GM21723 (cell line): Measurements from ENCODE around the gene BAG1.

Experiments used
- ATAC-seq: cut with Tn5 transposase; IDR thresholded peaks from one replicate; pipeline ENCODE4 v1.9.1; 2021; ENCODE audit warnings: mild to moderate bottlenecking, moderate library complexity; ENCODE audit not compliant: unreplicated experiment

BAG1 gene

GRCh38 chr9:33277484-33277883, 13.0 kb upstream of the BAG1 start:
- no peak for ATAC-seq

- ATAC-seq: no peak
Measured at GRCh38 chr9:33273972-33274328, 9.4 kb upstream of the BAG1 start.

GRCh38 chr9:33273266-33273971, 8.9 kb upstream of the BAG1 start:
- ATAC-seq: no peak

DNA sequence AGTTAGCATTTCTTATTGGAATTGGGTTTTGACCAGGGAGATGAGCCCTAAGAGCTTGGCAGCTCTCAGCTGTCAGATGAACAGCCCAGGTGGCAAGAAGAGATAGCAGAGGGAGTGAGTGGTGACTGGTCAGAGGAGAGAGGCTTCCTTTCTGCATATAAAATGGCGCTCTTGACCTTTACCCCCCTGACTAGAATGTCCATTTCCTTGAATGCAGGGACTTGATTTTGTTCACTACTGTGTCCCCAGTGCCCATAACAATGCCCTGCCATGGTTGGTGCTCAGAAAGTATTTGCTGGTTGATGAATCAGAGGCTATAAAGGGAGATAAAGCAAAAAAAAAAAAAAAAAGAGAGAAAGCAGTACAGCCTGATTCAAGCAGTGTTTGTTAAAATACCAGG, 7.6 kb upstream of the BAG1 start:
- ATAC-seq: no peak

DNA sequence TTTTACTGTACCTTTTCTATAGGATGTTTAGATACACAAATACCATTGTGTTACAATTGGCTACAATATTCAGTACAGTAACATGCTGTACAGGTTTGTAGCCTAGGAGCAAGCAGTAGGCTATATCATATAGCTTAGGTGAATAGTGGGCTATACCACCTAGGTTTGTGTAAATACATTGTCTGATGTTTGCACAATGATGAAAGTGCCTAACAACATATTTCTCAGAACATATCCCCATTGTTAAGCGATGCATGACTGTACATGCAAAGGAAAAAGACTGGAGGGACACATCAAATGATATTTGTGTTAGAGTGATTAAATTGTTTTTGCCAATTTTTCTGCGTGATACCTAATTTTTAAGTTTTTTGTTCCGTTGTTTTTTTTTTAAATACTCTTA, 5.6 kb upstream of the BAG1 start:
- ATAC-seq: no peak

- ATAC-seq: no peak
Measured at GRCh38 chr9:33267151-33267767, 2.8 kb upstream of the BAG1 start.

- no peak for ATAC-seq
Measured at GRCh38 chr9:33265211-33265865, 830 bp upstream of the BAG1 start.

DNA sequence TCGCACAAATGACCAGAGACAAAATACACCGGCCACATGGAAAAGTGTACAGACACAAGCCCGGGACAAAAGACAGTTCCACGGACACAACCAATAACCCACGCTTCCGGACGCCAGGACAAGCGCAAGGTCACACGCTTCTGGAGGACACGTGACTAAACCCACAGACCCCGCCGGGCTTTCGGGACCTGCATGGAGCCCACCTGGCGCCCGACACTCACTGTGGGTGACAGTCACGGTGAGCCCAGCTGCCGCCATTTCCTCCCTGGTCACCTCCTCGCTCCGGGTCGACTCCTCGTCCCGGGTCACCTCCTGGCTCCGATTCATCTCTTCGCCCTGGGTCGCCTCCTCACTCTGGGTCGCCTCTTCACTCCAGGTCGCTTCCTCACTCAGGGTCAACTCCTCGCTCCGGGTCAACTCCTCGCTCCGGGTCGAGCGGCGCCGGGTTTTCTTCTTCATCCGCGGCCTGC, 470 bp downstream of the BAG1 start:
- peak; percentile 37 for ATAC-seq

DNA sequence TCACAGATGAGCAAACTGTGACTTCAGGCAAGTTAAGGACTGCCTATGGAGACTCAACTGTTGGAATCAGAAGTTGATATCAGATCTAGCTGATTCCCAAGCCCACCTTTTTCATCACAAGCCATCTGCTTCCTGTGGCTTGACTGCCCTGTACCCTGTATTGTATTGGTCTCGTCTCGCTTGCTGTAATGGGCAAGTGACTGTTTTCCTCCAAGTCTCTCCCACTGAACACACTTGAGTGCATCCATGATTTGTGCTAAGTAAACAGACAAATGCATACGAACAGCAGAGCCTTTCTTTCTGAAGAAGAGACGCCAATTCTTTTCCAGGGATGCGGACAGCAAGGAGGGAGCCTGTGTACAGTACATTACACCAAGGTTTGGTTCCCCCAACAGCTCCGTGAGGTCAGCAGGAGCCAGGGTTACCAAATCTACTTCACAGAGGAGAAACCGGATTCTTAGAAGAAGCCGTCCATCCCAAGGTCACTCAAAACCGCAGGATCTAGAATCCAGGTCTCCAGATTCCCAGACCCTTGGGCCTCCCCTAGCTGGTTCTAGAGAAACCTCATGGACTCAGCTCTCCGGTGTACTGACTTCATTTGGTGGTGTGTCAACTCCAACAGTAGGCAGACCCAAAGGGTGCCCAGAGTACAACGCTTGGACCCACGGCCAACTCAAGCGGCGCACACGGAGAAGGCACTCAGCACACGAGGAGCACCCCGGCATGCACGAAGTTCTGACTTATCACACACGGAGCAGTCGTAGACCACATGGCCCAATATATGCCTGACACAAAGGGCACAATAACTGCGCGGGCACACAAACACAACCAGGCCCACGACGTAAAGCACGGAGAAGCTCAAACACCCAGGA, 1.1 kb downstream of the BAG1 start:
- ATAC-seq: peak; percentile 9

- ATAC-seq: no peak
Measured at GRCh38 chr9:33260372-33260771, 4.1 kb downstream of the BAG1 start.

GRCh38 chr9:33257276-33257675, 7.2 kb downstream of the BAG1 start:
- ATAC-seq: no peak

GRCh38 chr9:33256236-33256635, 8.3 kb downstream of the BAG1 start:
- no peak for ATAC-seq

- no peak for ATAC-seq
Measured at GRCh38 chr9:33255471-33255870, 9.0 kb downstream of the BAG1 start.

- no peak for ATAC-seq
Measured at GRCh38 chr9:33255014-33255413, 9.5 kb downstream of the BAG1 start.

DNA sequence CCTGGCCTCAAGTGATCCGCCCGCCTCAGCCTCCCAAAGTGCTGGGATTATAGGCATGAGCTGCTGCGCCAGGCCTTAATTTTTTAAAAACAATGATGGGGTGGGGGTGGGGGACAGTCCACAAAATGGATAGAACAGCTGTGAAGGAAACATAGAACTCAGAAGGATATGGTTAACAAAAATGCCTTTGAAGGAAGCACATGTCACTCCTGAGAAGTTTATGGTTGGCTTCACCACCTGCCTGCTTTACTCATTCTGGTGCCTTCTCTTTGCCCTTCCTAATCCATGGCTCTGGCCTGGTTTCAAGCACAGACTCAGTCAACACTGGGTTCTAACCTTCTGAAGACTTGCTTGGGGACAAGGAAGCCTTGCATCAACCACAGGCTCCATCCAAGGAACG, 10.3 kb downstream of the BAG1 start:
- ATAC-seq: no peak

DNA sequence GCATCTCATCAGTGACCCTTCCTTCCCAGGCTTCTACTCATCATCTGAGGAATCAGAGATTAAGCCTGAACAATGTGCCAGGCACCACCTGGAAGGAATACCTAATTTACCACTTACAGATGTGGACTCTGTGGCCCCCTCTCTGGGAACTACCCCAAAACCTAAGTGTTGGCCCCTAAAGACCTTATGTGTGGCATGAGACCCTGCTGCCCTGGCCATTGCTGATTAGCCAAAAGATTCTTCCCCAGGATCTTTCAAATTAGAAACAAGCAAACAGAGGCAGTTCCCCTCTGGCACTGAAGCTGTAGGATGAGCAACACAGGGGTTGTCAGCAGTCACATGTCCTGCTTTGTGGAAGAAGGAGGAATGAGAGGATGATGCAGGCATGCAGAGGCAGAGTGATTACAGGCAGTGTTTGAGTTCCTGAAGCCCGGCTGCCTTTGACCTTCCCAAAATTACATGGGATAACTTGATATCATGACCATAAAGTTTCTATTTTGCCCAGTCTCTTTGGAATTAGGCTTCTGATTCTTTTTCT, 14.0 kb downstream of the BAG1 start:
- no peak for ATAC-seq

DNA sequence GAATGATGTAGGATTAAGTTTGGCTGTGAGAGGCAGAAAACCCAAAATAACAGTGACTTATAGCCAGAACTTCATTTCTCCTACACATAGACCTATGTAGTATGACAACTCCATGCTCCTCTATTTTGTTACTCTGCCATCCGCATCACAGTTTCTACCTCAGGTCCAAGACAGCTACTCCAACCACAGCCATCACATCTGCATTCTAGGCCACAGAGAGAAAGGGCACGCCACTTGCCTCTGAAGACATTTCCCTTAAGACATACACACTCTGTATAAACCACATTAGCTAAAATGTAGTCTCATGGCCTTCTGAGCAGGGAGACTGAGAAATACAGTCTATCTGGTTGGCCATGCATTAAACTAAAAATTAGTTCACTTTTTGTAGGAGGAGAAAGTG, 14.5 kb downstream of the BAG1 start:
- no peak for ATAC-seq

- peak; percentile 59 for ATAC-seq
Measured at GRCh38 chr9:33249087-33249658, 15.3 kb downstream of the BAG1 start.

DNA sequence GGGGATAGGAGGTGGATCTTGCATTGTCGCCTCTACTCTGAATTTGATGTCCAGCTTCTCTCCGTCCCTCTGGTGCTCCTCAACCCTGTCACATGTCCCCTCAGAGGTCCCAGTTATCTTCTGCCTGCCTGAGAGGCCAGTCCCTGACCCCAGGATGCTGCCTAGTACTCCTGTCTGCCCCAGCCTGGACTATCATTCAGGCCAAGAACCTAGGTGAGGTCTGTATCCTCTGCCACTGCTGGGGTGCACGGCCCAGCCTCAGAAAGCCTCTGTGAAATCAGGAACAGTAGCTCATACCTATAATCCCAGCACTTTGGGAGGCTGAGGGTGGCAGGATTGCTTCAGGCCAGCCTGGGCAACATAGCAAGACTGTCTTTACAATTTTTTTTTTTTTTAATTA, 15.9 kb downstream of the BAG1 start:
- peak; percentile 12 for ATAC-seq

- ATAC-seq: no peak
Measured at GRCh38 chr9:33246269-33246860, 18.1 kb downstream of the BAG1 start.
